Ascending aorta (tissue), 2 donors: ENCODE data around the gene NIM1K. TPM values are rescaled to one million over a fixed set of nuclear protein-coding genes. Genes with fewer than 3 reads are reported as not detected.
"Not testable (repeated sequence)": the region's sequence is repeated elsewhere in the genome, so short reads cannot be mapped to it uniquely, and the experiment has no call there.

Experiments used
- DNase-seq, 2 donors: peaks; one replicate each; pipeline ENCODE4 v3.0.0-alpha.2; 2019; ENCODE audit warnings: low spot score in 2 of 2
- H3K27ac ChIP-seq, 2 donors: fragments of 200-600 bp; sonication (generic); one replicate each; pipeline ENCODE4 v1.5.1; 2016 to 2017; ENCODE audit warnings: mild to moderate bottlenecking in 1 of 2
- H3K27me3 ChIP-seq: fragments of 200-600 bp; sonication (generic); one replicate; pipeline ENCODE4 v1.5.1; 2017
- H3K36me3 ChIP-seq, 2 donors: fragments of 200-600 bp; sonication (generic); one replicate each; pipeline ENCODE4 v1.5.1; 2016
- H3K4me1 ChIP-seq, 2 donors: fragments of 200-600 bp; sonication (generic); one replicate each; pipeline ENCODE4 v1.5.1; 2016 to 2017; ENCODE audit warnings: mild to moderate bottlenecking in 1 of 2
- H3K4me3 ChIP-seq, 2 donors: fragments of 200-600 bp; sonication (generic); one replicate each; pipeline ENCODE4 v1.5.1; 2016 to 2017; ENCODE audit warnings: mild to moderate bottlenecking in 1 of 2
- H3K9me3 ChIP-seq, 2 donors: fragments of 200-600 bp; sonication (generic); one replicate each; pipeline ENCODE4 v1.5.1; 2016
- CTCF ChIP-seq, 3 experiments: fragments of 200-600 bp in 2 of 3; fragments of 450-650 bp in 1 of 3; sonication (generic) in 2 of 3; IDR thresholded peaks; one replicate each; pipeline ENCODE4 v1.5.1; 2016 to 2019; ENCODE audit warnings: antibody characterized with exemption in 3 of 3, mild to moderate bottlenecking in 1 of 3, moderate library complexity in 1 of 3
- intact Hi-C: fragments of 100-400 bp; cut with DNase I; formaldehyde crosslinking; loops from one replicate; pipeline ENCODE4 v1.15.1; 2023
- total RNA-seq: library from RNA; depleted of rRNA; stranded (reverse); fragments of >200 nt; gene quantifications from one replicate; pipeline ENCODE4 v1.1.0, GENCODE V29; 2016

The NIM1K gene
- total RNA-seq, 1 donor from 2014 or later = not detected

- Histone ChIP-seq H3K27ac (no peak overlapping the region), H3K4me1 (peaks cover 5 to 17% of the 10 kb centered on the region in 2 donors), H3K36me3 (peaks cover 1 to 4% of the 10 kb centered on the region in 2 donors), H3K4me3 (no peak overlapping the region), H3K27me3 (no peaks in the 10 kb centered on the region), H3K9me3 (no peaks in the 10 kb centered on the region)
- intact Hi-C loops = no loop called here
- TF ChIP-seq CTCF (IDR thresholded peaks at IDR 0.05) = no peak
- DNase-seq = no peak
Observed at GRCh38 chr5:43156388-43156787, 35.6 kb upstream of the NIM1K start.

- Histone ChIP-seq H3K9me3 (no peaks in the 10 kb centered on the region), H3K4me3 (no peak overlapping the region), H3K4me1 (peaks cover 5 to 17% of the 10 kb centered on the region in 2 donors), H3K27me3 (no peaks in the 10 kb centered on the region), H3K36me3 (peaks cover 3 to 11% of the 10 kb centered on the region in 2 donors), H3K27ac (no peak overlapping the region)
- no peak for TF ChIP-seq CTCF (IDR thresholded peaks at IDR 0.05)
- no peak for DNase-seq
- intact Hi-C loops = no loop called here
Observed at GRCh38 chr5:43157068-43157467, 35.0 kb upstream of the NIM1K start.

GRCh38 chr5:43161244-43161643 lies 30.8 kb upstream of the NIM1K start:
- intact Hi-C loops = no loop called here
- DNase-seq = no peak
- Histone ChIP-seq H3K27me3 (no peaks in the 10 kb centered on the region), H3K36me3 (peaks cover 3 to 35% of the 10 kb centered on the region in 2 donors), H3K27ac (no peak overlapping the region), H3K9me3 (no peaks in the 10 kb centered on the region), H3K4me3 (no peak overlapping the region), H3K4me1 (peaks cover 0 to 1% of the 10 kb centered on the region in 2 donors)
- TF ChIP-seq CTCF (IDR thresholded peaks at IDR 0.05) = no peak

GRCh38 chr5:43164801-43165200 lies 27.2 kb upstream of the NIM1K start:
- H3K4me1 ChIP-seq, H3K4me3 ChIP-seq, H3K27me3 ChIP-seq, H3K27ac ChIP-seq, intact Hi-C loops, H3K9me3 ChIP-seq, DNase-seq: not testable (repeated sequence)
- H3K36me3 ChIP-seq = peaks cover 3 to 44% of the 10 kb centered on the region in 2 donors

- Histone ChIP-seq H3K4me3 (no peak overlapping the region), H3K27me3 (no peaks in the 10 kb centered on the region), H3K27ac (no peak overlapping the region), H3K4me1 (no peaks in the 10 kb centered on the region), H3K36me3 (peaks cover 3 to 44% of the 10 kb centered on the region in 2 donors), H3K9me3 (no peaks in the 10 kb centered on the region)
- intact Hi-C loops = no loop called here
- no peak for DNase-seq
- TF ChIP-seq CTCF (IDR thresholded peaks at IDR 0.05) = no peak
Observed at GRCh38 chr5:43165323-43165722, 26.7 kb upstream of the NIM1K start.

GRCh38 chr5:43168175-43168574 lies 23.9 kb upstream of the NIM1K start:
- intact Hi-C loops = no loop called here
- TF ChIP-seq CTCF (IDR thresholded peaks at IDR 0.05) = no peak
- no peak for DNase-seq
- no peaks in the 10 kb centered on the region for H3K4me1 ChIP-seq
- no peaks in the 10 kb centered on the region for H3K27me3 ChIP-seq
- H3K9me3 ChIP-seq = no peaks in the 10 kb centered on the region
- H3K27ac ChIP-seq = no peak overlapping the region
- H3K36me3 ChIP-seq = peaks cover 0 to 29% of the 10 kb centered on the region in 2 donors
- no peak overlapping the region for H3K4me3 ChIP-seq
